ENCODE results near the gene NARF.
"Not testable (repeated sequence)": the region's sequence is repeated elsewhere in the genome, so short reads cannot be mapped to it uniquely, and the experiment has no call there.

NARF gene

DNA sequence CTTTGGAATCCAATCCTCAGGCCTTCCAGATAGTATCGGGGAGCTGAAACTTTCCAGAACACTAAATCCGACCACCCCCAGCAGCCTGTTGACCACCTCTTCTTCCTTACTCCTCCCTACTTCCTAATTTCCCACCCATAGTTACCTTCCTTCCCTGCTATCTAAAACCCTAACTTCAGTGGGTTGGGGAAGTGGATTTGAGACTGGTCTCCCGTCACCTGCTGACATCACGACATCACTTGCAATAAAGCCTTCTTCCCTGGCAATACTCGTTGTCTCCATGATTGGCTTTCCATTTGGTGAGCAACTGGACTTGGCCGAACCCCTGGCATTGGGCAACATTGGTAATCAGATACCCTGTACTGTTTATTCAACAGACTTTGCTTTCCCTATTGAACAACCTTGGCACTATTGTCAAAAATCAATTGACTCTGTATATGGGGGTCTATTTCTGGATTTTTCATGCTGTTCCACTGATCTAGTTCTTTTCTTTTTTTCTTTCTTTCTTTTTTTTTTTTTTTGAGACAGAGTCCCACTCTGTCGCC, 49.2 kb downstream of the NARF start:
- Mint-ChIP-seq H3K9me3 (no peaks in the 10 kb centered on the region), H3K27me3 (no peaks in the 10 kb centered on the region), H3K4me1 (ENCODE audit: low read depth) (peaks cover 12% of the 10 kb centered on the region), H3K4me3 (no peak overlapping the region), H3K36me3 (ENCODE audit: low read depth) (no peaks in the 10 kb centered on the region), H3K27ac (no peak overlapping the region)

DNA sequence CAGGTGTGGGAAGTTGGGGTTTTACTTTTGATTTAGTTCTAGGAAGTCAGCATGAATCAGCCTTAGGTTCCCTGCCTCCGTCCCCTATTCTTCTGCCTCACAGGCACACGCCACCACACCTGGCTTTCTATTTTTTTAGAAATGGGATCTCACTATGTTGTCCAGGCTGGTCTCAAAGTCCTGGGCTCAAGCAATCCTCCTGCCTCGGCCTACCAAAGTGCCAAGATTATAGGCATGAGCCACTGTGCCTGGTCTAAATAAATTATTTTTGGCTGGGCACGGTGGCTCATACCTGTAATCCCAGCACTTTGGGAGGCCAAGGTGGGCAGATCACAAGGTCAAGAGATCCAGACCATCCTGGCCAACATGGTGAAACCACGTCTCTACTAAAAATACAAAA, 53.1 kb downstream of the NARF start:
- H3K36me3 Mint-ChIP-seq (ENCODE audit: low read depth); H3K4me3 Mint-ChIP-seq; H3K4me1 Mint-ChIP-seq (ENCODE audit: low read depth); H3K27me3 Mint-ChIP-seq; H3K27ac Mint-ChIP-seq; H3K9me3 Mint-ChIP-seq: not testable (repeated sequence)

DNA sequence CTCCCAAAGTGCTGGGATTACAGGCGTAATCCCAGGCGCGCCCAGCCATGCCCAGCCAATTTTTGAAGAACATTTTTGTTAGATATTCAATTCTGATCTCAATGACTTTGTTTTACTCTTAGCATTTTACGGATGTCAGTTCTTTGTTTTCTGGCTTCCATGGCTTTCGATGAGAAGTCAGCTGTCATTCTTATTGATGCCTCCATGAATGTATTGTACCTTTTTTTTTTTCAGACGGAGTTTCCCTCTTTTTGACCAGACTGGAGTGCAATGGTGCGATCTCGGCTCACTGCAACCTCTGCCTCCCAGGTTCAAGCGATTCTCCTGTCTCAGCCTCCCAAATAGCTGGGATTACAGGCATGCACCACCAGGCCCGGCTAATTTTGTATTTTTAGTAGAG, 55.3 kb downstream of the NARF start:
- not testable (repeated sequence) for H3K4me3 Mint-ChIP-seq; H3K9me3 Mint-ChIP-seq; H3K4me1 Mint-ChIP-seq (ENCODE audit: low read depth); H3K27me3 Mint-ChIP-seq; H3K27ac Mint-ChIP-seq; H3K36me3 Mint-ChIP-seq (ENCODE audit: low read depth)

DNA sequence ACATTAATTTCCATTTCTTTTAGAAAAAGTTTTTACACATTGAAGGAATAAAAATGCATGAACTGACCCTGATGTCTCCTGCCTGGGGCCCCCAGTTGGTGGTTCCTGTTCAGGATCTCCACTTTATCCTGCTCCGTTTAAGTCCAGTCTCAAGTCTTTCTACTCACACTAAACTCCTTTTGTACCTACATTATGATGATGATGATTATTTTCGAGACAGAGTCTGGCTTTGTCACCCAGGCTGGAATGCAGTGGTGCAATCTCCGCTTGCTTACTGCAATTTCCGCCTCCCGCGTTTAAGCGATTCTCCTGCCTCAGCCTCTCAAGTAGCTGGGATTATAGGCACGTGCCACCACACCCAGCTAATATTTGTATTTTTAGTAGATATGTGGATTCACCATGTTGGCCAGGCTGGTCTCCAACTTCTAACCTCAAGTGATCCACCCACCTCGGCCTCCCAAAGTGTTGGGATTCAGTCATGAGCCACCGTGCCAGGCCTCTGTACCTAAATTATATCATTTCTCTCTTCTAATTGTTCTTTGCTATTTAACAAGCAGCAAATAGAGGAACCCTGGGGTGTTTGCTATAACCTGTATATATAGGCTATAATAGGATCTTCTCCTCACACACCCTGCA, 58.8 kb downstream of the NARF start:
- Mint-ChIP-seq H3K36me3 (ENCODE audit: low read depth) (peaks cover 9% of the 10 kb centered on the region), H3K9me3 (no peaks in the 10 kb centered on the region), H3K4me3 (no peak overlapping the region), H3K27ac (no peak overlapping the region), H3K4me1 (ENCODE audit: low read depth) (peaks cover 20% of the 10 kb centered on the region), H3K27me3 (no peaks in the 10 kb centered on the region)

DNA sequence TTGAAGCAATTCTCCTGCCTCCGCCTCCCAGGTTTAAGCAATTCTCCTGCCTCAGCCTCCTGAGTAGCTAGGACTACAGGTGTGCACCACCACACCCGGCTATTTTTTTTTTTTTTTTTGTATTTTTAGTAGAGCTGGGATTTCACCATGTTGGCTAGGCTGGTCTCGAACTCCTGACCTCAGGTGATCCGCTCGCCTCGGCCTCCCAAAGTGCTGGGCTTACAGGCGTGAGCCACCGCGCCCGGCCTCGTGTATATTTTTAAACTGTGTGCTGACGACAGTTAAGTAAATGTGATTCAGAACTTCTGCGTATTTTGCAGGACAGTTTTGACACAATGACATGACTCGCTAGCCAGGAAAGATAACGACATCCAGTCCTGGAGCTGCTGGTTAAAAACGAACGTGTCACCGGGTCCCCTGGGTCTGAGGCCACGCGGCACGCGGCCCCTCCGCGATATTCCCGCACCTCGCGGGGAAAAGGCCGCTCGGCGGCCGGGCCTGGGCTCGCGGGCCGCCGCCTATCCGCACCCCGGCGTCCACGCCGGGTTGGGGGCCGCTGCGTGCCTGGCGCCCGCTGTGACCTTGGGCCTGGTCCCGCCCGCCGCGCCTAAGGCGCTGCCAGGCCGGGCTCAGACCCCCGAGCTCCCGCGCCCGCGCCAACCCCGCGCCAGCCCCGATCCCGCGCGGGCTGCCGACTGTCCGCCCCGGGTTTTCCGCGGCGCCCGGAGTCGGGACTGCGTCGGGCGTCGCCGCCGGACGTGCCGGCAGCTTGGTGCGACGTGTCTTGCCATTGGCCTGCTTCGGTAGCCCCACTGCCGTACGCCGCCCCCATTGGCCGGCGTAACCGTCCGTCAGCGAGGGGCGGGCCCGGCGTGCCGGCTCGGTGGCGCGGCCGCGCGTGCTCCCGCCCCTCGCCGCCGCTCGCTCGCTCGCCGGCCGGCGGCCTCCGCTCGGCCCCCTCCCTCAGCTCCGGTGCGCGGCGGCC, 60.6 kb downstream of the NARF start, which contains the start of gene FOXK2:
FOXK2 (plus strand) TSS at position 907 of the 985 bp plus-strand sequence. CDS start 157 bp downstream, outside the sequence.
- Mint-ChIP-seq H3K9me3 (no peaks in the 10 kb centered on the region), H3K36me3 (ENCODE audit: low read depth) (peaks cover 17% of the 10 kb centered on the region), H3K4me1 (ENCODE audit: low read depth) (peaks cover 37% of the 10 kb centered on the region), H3K4me3 (peak within 1 kb of the TSS; percentile 95), H3K27me3 (no peaks in the 10 kb centered on the region), H3K27ac (peak within 1 kb of the TSS; percentile 93)

DNA sequence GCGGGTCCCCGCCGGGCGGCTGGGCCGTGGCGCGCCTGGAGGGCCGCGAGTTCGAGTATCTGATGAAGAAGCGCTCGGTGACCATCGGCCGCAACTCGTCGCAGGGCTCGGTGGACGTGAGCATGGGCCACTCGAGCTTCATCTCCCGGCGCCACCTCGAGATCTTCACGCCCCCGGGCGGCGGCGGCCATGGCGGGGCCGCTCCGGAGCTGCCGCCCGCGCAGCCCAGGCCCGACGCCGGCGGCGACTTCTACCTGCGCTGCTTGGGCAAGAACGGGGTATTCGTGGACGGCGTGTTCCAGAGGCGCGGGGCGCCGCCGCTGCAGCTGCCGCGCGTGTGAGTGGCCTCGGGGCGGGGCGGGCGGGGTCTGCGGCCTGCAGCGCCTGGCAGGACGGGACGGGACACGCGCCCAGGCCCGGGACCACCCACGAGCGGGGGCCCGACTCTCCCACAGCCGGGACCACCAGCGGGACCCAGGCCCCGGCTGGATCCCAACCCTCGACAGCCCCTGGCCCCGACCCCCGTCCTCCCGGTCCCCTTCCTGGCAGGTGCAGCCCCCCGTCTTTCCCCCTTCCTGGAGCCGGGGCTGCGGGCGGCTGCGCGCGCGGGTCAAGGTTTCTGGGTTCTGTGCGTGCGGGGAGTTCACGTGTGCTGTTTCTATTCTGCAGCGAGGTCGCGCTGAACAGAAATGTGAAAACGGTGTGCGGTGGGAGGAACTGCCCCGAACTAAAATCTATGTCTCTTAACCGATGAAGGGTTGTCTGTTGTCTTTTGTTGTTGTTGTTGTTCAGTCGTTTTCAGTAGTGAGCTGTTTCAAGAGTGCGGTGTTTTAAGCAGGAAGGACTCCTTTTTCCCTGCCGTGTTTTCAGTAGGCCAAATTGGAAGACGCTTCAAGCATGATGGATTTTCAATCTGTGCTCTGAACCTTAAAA, 61.7 kb downstream of the NARF start:
- peaks cover 23% of the 10 kb centered on the region for H3K36me3 Mint-ChIP-seq (ENCODE audit: low read depth)
- H3K4me1 Mint-ChIP-seq (ENCODE audit: low read depth) = peaks cover 47% of the 10 kb centered on the region

DNA sequence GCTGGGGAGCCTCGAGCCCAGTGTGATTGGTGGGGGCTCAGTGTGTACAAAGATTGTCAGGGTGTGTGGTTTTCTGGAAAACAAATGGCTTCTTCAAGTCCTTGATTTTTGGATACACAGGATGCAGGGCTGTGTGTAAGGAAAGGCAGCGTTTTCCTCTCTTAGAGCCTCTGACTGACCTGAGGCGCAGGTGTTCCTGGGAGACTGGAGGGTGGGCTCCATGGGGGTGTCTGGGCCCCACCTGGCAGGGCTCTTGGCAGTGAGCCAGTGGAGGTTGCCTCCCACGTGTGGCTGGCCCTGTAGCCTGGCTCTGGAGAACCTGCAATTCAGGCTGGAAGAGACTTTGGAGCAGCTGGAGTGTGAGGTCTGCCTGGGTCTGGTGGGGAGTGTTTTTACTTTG, 66.0 kb downstream of the NARF start:
- Mint-ChIP-seq H3K4me3 (no peak overlapping the region), H3K27ac (peak overlapping the region; percentile 16), H3K4me1 (ENCODE audit: low read depth) (peaks cover 76% of the 10 kb centered on the region), H3K27me3 (no peaks in the 10 kb centered on the region), H3K9me3 (no peaks in the 10 kb centered on the region), H3K36me3 (ENCODE audit: low read depth) (peaks cover 26% of the 10 kb centered on the region)

More for the DNA sequence above, 61.7 kb downstream of the NARF start:
- H3K9me3 Mint-ChIP-seq = no peaks in the 10 kb centered on the region
- peak overlapping the region; percentile 93 for H3K27ac Mint-ChIP-seq
- H3K27me3 Mint-ChIP-seq = no peaks in the 10 kb centered on the region
- H3K4me3 Mint-ChIP-seq = peak overlapping the region; percentile 95

DNA sequence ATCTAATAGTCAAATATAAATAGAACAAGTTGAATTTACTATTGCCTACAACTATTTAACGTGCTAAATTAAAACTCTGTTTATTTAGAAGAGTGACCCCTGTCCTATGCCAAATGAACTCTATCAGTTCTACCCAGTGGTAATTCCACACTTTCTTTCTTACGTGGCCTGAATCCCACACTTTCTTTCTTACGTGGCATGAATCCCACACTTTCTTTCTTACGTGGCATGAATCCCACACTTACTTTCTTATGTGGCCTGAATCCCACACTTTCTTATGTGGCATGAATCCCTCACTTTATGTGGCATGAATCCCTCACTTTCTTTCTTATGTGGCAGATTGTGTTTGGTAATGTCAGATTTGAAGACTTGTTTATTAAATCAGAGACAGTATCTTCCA, 67.2 kb downstream of the NARF start:
- H3K4me3 Mint-ChIP-seq = peak overlapping the region; percentile 15
- H3K9me3 Mint-ChIP-seq = no peaks in the 10 kb centered on the region
- peaks cover 22% of the 10 kb centered on the region for H3K36me3 Mint-ChIP-seq (ENCODE audit: low read depth)
- no peak overlapping the region for H3K27ac Mint-ChIP-seq
- H3K27me3 Mint-ChIP-seq = no peaks in the 10 kb centered on the region
- H3K4me1 Mint-ChIP-seq (ENCODE audit: low read depth) = peaks cover 83% of the 10 kb centered on the region

DNA sequence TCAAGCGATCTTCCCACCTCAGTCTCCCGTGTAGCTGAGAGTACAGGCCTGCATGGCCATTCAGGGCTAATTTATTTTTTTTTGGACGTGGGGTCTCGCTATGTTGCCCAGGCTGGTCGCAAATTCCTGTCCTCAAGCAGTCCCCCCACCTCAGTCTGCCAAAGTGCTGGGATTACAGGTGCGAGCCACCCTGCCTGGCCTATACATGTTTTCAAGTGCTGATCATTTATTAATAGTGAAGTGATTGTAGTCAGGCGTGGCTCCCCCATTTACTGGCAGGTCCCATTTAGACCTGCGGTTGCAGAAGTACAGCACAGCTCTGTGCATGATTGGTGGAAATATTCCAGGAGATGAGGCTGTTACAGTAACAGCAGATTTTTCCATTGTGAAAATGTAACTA, 69.4 kb downstream of the NARF start:
- H3K4me3 Mint-ChIP-seq = no peak overlapping the region
- H3K27me3 Mint-ChIP-seq = no peaks in the 10 kb centered on the region
- peaks cover 71% of the 10 kb centered on the region for H3K4me1 Mint-ChIP-seq (ENCODE audit: low read depth)
- H3K9me3 Mint-ChIP-seq = no peaks in the 10 kb centered on the region
- H3K27ac Mint-ChIP-seq = no peak overlapping the region
- H3K36me3 Mint-ChIP-seq (ENCODE audit: low read depth) = peaks cover 18% of the 10 kb centered on the region

DNA sequence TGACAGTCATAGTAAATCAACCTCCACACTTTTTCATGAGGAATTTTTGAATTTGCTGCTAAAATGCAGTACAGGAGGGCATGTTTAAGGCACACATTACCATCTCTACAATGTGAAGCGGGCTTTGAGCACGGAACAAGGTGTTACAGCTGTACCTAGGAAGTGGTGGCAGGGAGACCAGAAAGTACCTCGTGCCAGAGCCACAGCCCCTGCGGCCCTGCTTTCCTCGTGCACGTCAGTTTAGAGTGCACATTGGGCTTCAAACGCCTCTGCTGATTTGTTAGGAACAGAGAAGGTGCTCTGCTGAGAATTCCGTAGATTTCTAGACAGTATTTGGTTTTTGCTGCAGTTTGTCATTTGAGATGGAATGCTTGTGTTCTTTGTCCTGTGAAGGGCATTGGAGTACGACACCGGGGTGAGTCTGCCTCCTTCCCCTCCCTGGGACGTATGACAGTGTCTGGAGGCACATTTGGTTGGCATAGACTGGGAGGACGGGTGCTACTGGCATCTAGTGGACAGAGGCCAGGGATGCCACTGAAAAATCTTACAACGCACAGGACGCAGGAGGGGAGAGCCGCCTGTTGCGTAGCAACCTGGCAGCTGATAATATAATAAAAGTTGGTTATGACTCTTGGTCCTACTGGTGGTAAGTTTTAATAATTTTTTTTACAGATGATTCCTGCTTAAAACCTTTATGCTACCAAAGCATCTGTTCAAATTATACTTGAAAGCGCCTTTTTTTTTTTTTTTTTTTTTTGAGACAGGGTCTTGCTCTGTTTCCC, 70.1 kb downstream of the NARF start:
- Mint-ChIP-seq H3K4me3 (no peak overlapping the region), H3K9me3 (no peaks in the 10 kb centered on the region), H3K27me3 (no peaks in the 10 kb centered on the region), H3K4me1 (ENCODE audit: low read depth) (peaks cover 67% of the 10 kb centered on the region), H3K36me3 (ENCODE audit: low read depth) (peaks cover 15% of the 10 kb centered on the region), H3K27ac (no peak overlapping the region)

DNA sequence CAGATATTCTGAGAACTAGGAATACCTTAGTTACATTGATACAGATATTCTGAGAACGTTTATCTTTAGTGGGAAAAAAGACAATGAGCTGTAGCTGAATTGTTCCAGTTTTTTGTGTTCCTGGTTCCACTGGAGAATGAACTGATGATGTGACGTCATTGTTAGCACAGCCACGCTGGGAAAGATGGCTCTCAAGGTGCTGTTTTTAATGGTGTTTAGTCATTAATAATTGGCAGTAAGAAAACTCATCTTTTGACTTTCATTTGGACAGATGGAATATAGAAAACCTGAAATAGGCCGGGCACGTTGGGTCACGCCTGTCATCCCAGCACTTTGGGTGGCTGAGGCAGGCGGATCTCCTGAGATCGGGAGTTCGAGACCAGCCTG, 71.4 kb downstream of the NARF start:
- H3K4me3 Mint-ChIP-seq = no peak overlapping the region
- H3K4me1 Mint-ChIP-seq (ENCODE audit: low read depth) = peaks cover 68% of the 10 kb centered on the region
- H3K27ac Mint-ChIP-seq = no peak overlapping the region
- peaks cover 7% of the 10 kb centered on the region for H3K36me3 Mint-ChIP-seq (ENCODE audit: low read depth)
- H3K9me3 Mint-ChIP-seq = no peaks in the 10 kb centered on the region
- H3K27me3 Mint-ChIP-seq = no peaks in the 10 kb centered on the region

DNA sequence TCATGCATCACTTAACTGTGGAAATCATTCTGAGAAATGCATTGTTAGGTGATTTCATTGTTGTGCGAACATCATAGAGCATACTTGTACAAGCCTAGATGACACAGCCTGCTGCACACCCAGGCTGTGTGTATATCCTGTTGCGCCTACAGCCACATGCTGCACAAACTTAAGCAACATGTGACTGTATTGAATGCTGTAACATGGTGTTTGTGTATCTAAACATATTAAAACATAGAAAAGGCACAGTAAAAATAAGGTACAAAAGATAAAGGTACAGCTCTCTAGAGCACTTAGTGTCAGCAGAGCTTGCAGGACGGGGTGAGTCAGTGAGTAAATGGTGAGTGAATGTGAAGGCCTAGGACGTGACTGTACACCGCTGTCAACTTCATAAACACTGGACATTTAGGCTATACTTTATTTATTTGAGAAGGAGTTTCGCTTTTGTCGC, 72.9 kb downstream of the NARF start:
- no peak overlapping the region for H3K4me3 Mint-ChIP-seq
- H3K27ac Mint-ChIP-seq = peak overlapping the region; percentile 28
- no peaks in the 10 kb centered on the region for H3K27me3 Mint-ChIP-seq

DNA sequence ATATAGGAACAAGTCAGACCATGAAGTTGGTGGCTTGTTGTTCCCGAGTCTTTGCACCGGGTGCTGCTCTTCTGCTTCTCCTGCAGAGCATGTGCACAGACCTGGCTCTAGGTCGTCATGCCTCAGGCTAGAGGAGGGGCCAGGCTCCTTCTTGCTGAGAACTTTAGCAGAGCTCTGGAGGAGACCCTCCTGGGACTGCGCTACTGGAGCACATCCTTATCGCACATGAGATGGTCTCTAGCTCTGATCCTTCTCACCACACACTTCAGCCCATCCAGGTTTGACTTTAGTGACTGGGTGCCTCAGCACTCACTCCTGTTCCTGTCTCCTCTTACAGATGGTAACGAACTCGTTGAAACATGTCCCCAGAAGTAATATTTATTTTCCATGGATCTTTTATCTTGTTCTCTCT, 75.9 kb downstream of the NARF start:
- Mint-ChIP-seq H3K36me3 (ENCODE audit: low read depth) (peaks cover 8% of the 10 kb centered on the region), H3K27ac (no peak overlapping the region), H3K4me3 (no peak overlapping the region), H3K9me3 (no peaks in the 10 kb centered on the region), H3K4me1 (ENCODE audit: low read depth) (peaks cover 66% of the 10 kb centered on the region), H3K27me3 (no peaks in the 10 kb centered on the region)

More for the DNA sequence above, 72.9 kb downstream of the NARF start:
- peaks cover 68% of the 10 kb centered on the region for H3K4me1 Mint-ChIP-seq (ENCODE audit: low read depth)
- H3K36me3 Mint-ChIP-seq (ENCODE audit: low read depth) = peaks cover 12% of the 10 kb centered on the region
- H3K9me3 Mint-ChIP-seq = no peaks in the 10 kb centered on the region

Data from stimulated activated naive CD8-positive, alpha-beta T cell treated with anti-CD3 and anti-CD28 coated beads, Interleukin-15, Interleukin-2, amounts not matched to agents 100 ng/mL and 50 ng/mL, for 24 hours (primary cell).